ENCODE measurements around the gene KCNAB3.
"Not testable (repeated sequence)": the region's sequence is repeated elsewhere in the genome, so short reads cannot be mapped to it uniquely, and the experiment has no call there.

The KCNAB3 gene

DNA sequence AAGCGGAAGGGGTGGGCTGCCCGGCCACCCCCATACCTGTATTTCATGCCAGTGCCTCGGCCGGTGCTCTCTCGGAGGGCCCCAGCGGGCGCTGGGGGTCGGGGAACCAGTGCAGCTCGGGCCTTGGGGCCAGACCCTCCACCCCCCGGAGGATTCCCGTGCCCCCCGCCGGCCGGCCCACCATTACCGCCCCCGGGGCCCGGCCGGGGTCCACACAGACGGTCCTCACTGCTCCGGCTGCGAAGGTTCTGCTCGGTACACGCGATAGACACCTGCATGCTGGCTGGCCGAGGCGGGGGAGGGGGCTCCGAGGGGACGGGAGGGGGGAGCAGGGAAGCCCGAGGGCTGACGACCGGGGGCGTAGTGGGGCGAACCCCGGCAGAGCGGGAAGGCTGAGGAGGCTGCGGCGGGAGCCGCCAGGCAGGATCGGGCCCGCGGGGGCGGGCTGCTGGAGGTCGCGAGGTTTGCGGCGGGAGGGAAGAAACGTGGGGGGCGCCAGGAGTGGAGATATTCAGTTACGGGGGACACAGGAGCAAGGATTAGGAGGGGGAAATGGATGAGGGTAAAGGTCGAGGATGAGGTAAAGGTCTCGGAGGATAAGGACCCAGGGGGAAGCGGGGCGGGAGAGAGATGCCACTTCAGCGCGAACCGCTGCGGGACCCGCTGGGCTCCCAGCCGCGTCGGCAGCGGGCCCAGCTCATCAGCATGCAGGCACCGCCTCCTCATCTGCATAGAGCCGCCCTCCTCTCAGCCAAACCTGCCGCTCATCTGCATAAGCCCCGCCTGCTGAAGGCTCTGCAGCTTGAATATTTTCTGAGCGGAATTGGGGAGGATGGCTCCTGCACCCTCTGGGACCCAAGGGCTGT is at the start of gene KCNAB3:
TSS of gene KCNAB3 (minus strand) at position 699 of the 866 bp plus-strand sequence. CDS start at position 278, 421 bp downstream.
- no peak for DNase-seq (ENCODE audit: low read depth, low spot score)

GRCh38 chr17:7977805-7978204 is 48.1 kb upstream of the KCNAB3 start:
- DNase-seq (ENCODE audit: low read depth, low spot score), result no peak

- no peak for DNase-seq (ENCODE audit: low read depth, low spot score)
Measured at GRCh38 chr17:7977039-7977438, 47.4 kb upstream of the KCNAB3 start.

GRCh38 chr17:7974638-7975131 is 45.0 kb upstream of the KCNAB3 start:
- DNase-seq (ENCODE audit: low read depth, low spot score), result no peak

GRCh38 chr17:7972131-7972785 is 42.6 kb upstream of the KCNAB3 start:
- no peak for DNase-seq (ENCODE audit: low read depth, low spot score)

DNA sequence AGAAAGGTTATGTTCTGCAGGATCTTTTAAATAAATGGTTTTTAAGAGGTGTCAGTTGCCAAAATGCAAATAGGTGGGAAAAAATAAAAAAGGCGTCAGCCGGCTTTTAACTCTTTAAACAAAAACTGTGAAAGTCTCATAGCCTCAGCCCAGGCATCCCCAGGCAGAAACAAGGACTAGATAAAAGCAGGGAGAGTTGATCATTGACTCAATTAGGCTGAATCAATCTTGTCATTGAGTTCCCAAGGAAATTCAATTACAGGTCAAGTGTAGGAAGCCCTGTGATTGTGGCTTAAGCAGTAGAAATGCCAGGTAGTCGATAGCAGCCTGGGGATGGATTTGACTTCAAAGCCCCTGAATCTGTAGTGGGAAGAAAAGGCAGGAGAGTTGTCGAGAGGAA is 42.0 kb upstream of the KCNAB3 start:
- DNase-seq (ENCODE audit: low read depth, low spot score), result no peak

- DNase-seq (ENCODE audit: low read depth, low spot score), result no peak
Measured at GRCh38 chr17:7969433-7969832, 39.8 kb upstream of the KCNAB3 start.

DNA sequence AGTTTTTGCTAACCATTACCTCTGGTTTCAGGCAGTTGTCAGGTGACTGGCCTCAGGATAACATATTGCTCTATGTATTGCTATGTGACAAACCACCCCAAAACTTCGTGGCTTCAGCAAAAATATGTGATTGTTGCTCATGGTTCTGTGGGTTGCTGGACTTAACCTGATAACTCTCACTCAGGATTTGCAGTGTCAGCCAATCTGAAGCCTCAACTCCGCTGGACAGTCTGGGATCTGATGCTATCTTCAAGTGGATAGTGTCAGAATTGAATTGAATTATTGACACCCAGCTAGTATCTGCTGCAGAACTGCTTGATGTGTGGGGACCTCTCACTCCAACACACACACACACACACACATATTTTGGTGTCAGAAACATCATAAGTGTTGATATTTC is 38.1 kb upstream of the KCNAB3 start:
- no peak for DNase-seq (ENCODE audit: low read depth, low spot score)

- no peak for DNase-seq (ENCODE audit: low read depth, low spot score)
Measured at GRCh38 chr17:7961421-7961820, 31.8 kb upstream of the KCNAB3 start.

GRCh38 chr17:7959503-7960253 is 30.0 kb upstream of the KCNAB3 start:
- no peak for DNase-seq (ENCODE audit: low read depth, low spot score)

- no peak for DNase-seq (ENCODE audit: low read depth, low spot score)
Measured at GRCh38 chr17:7956228-7956965, 26.7 kb upstream of the KCNAB3 start.

DNA sequence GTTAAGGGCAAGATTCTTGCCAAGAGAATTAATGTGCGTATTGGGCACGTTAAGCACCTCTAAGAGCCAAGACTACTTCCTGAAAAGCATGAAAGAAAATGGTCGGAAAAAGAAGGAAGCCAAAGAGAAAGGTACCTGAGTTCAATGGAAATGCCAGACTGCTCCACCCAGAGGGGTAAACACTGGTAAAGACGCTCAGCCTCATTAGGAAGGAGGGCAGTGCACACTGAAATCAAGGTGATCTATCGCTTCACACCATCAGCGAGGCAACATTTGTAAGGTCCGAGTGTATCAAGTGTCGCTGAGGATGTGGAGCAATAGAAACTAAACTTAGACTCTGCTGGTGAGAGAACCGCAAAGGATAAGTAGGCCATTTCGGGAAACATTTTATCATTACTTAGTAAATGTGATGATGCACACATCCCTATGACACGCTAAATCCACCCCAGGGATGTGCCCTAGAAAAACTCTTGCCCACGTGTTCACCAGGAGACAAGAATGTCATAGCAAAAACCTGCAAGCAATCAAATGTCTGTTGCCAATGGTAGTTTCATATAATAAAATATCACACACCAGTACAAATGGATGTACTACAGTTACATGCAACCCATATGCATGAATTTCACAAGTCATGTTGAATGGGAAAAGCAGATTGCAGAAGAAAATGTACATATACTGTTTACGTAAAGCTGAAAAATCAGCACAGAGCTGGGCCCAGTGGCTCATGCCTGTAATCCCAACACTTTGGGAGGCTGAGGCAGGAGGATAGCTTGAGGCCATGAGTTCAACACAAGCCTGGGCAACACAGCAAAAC is 26.0 kb upstream of the KCNAB3 start:
- DNase-seq (ENCODE audit: low read depth, low spot score), result no peak

GRCh38 chr17:7953266-7953665 is 23.6 kb upstream of the KCNAB3 start:
- not testable (repeated sequence) for DNase-seq (ENCODE audit: low read depth, low spot score)

DNA sequence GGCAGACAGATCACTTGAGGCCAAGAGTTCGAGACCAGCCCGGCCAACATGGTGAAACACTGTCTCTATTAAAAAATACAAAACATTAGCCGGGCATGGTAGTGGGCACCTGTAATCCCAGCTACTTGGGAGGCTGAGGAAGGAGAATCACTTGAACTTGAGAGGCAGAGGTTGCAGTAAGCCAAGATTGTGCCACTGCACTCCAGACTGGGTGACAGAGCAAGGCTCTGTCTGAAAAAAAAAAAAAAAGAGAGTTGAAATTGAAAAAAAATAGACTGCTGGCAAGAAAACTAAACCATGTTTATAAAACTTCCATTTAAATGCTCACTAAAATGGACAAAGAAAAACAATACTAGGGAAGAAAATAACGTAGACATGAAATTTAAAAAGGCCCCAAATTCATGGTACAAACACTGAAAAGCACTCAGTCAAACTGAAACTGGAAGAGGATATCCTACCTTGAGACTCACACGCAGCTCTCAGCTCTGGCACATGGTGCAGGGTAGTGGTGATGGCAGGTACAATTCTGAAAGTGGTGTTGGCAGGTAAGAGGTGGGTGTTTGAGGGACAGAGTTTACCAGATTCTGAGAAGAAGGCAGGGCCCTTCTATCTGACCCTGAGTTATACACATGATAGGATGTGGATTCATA is 21.6 kb upstream of the KCNAB3 start:
- no peak for DNase-seq (ENCODE audit: low read depth, low spot score)

DNA sequence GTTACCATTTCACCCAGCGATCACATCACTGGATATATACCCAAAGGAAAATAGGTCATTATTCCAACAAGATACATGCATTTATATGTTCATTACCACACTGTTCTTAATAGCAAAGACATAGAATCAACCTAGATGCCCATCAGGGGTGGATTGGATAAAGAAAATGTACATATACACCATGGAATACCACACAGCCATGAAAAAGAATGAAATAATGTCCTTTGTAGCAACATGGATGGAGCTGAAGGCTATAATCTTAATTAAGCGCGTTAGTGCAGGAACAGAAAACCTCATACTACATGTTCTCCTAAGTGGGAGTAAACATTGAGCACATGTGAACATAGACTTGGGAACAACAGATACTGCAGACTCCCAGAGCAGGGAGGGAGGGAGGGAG is 20.9 kb upstream of the KCNAB3 start:
- DNase-seq (ENCODE audit: low read depth, low spot score), result no peak

DNA sequence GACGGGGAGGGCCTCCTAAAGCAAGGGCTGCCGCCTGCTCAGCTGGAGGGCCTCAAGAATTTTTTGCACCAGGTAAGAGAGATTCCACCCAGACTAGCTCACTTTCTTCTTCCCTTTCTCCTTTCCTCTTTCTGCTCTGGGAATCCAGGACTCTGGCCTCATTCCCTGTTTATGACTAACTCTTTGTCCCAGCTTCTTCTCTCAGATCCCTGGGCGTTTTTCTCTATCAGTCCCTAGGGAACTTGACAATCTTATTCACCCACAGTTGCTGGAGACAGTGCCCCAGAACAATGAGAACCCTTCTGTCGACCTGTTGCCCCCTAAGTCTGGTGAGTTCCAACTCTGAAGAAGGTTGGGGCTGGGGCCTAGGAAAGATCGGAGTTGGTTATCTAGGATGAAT is 18.0 kb upstream of the KCNAB3 start:
- no peak for DNase-seq (ENCODE audit: low read depth, low spot score)

DNA sequence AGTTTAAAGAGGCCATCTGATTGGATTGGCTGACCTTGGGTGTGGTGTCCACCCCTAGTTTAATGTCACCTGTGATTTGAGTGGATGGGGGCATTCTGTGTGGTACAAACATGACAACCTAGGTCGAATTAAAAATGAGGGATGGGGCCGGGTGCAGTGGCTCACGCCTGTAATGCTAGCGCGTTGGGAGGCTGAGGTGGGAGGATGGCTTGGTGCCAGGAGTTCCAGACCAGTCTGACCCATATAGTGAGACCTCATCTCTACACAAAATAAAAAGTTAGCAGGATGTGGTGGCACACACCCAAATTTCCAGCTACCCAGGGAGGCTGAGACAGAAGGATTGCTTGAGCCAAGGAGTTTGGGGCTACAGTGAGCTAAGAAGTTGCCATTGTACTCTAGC is 16.8 kb upstream of the KCNAB3 start:
- no peak for DNase-seq (ENCODE audit: low read depth, low spot score)

DNA sequence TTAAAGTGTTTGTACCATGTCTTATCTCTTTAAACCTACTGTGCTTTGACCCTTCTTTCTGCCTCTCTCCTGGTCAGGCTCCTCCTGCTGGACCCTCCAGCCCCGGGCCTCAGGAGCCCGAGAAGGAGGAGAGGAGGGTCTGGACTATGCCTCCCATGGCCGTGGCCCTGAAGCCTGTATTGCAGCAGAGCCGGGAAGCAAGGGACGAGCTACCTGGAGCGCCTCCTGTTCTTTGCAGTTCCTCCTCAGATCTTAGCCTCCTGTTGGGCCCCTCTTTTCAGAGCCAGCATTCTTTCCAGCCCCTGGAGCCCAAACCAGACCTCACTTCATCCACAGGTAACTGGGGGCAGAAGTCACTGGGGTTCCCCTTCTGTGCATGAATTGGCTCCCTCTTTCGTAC is 16.0 kb upstream of the KCNAB3 start:
- no peak for DNase-seq (ENCODE audit: low read depth, low spot score)

DNA sequence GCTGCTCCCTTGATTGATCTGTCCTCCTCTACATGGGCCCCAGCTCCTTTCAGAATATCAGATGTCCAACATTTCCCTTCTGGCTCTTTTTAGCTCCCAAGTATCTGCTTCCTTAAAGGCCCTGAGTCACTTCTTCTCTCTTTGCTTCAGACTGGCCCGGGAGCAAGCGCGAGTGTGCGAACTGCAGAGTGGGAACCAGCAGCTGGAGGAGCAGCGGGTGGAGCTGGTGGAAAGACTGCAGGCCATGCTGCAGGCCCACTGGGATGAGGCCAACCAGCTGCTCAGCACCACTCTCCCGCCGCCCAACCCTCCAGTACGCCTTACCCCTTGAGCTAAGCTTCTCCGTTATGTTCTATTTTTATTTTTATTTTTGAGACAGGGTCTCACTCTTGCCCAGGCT is 14.7 kb upstream of the KCNAB3 start:
- no peak for DNase-seq (ENCODE audit: low read depth, low spot score)

GRCh38 chr17:7943291-7943690 is 13.6 kb upstream of the KCNAB3 start:
- no peak for DNase-seq (ENCODE audit: low read depth, low spot score)

Measured in activated naive CD8-positive, alpha-beta T cell treated with anti-CD3 and anti-CD28 coated beads, Interleukin-2, amount 50 U/mL, for 16 hours (primary cell).